Measurements from ENCODE around the gene SMIM28.

DNA sequence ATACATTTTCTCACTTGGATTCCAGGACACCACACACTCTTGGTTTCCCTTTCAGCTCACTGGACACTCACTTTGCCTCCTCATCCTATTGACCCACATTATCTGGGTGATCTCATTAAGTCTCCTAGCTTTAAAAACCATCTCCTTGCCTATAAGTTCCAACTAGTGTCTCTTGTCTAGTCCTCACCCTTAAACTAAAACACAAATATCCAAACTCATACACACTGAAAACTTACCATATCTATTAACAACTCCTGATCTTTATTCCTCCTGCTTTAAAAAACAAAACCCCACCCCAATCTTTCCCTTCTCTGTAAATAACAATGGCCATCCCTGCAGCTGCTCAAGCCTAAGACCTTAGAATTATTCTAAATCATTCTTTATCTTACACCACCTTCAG, 3.5 kb upstream of the SMIM28 start:
- TF ChIP-seq, protein P1, sequence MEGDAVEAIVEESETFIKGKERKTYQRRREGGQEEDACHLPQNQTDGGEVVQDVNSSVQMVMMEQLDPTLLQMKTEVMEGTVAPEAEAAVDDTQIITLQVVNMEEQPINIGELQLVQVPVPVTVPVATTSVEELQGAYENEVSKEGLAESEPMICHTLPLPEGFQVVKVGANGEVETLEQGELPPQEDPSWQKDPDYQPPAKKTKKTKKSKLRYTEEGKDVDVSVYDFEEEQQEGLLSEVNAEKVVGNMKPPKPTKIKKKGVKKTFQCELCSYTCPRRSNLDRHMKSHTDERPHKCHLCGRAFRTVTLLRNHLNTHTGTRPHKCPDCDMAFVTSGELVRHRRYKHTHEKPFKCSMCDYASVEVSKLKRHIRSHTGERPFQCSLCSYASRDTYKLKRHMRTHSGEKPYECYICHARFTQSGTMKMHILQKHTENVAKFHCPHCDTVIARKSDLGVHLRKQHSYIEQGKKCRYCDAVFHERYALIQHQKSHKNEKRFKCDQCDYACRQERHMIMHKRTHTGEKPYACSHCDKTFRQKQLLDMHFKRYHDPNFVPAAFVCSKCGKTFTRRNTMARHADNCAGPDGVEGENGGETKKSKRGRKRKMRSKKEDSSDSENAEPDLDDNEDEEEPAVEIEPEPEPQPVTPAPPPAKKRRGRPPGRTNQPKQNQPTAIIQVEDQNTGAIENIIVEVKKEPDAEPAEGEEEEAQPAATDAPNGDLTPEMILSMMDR (conservative IDR thresholded peaks at IDR 0.05; ENCODE audit: low read depth, low read length): no peak
- TF ChIP-seq POLR2A (IDR thresholded peaks at IDR 0.05; ENCODE audit: low read depth, low read length) (no peak), CEBPB (IDR thresholded peaks at IDR 0.05; ENCODE audit: low read depth, low read length) (no peak), SMC3 (IDR thresholded peaks at IDR 0.05; ENCODE audit: low read depth, low read length) (no peak), NFE2L2 (IDR thresholded peaks at IDR 0.05; ENCODE audit: low read depth, low read length) (no peak), BHLHE40 (IDR thresholded peaks at IDR 0.05; ENCODE audit: low read depth, low read length) (no peak), FOS (IDR thresholded peaks at IDR 0.05; ENCODE audit: low read depth, low read length) (no peak)
